ENCODE data around the gene OR2B3.
A peak's percentile ranks its signal among the peaks of the same experiment; 100 is the strongest.

OR2B3 gene

DNA sequence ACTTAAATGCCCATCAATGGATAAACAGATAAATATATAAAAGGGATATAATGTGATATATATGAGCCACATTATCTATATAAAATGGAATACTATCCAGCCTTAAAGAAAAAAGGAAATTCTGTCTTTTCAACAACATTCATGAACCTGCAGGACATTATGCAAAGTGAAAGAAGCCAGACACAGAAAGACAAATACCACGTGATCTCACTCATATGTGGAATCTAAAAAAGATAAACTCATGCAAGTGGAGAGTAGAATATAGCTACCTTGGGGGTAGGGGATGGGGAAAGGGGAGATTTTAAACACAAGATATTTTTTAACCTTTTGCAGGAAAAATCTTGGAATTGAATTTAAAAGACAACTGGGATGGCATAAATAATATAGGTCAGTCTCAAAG, 10.7 kb upstream of the OR2B3 start:
- H3K27ac ChIP-seq, result no peak overlapping the region
- TF ChIP-seq, protein P1, sequence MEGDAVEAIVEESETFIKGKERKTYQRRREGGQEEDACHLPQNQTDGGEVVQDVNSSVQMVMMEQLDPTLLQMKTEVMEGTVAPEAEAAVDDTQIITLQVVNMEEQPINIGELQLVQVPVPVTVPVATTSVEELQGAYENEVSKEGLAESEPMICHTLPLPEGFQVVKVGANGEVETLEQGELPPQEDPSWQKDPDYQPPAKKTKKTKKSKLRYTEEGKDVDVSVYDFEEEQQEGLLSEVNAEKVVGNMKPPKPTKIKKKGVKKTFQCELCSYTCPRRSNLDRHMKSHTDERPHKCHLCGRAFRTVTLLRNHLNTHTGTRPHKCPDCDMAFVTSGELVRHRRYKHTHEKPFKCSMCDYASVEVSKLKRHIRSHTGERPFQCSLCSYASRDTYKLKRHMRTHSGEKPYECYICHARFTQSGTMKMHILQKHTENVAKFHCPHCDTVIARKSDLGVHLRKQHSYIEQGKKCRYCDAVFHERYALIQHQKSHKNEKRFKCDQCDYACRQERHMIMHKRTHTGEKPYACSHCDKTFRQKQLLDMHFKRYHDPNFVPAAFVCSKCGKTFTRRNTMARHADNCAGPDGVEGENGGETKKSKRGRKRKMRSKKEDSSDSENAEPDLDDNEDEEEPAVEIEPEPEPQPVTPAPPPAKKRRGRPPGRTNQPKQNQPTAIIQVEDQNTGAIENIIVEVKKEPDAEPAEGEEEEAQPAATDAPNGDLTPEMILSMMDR (conservative IDR thresholded peaks at IDR 0.05), result no peak

DNA sequence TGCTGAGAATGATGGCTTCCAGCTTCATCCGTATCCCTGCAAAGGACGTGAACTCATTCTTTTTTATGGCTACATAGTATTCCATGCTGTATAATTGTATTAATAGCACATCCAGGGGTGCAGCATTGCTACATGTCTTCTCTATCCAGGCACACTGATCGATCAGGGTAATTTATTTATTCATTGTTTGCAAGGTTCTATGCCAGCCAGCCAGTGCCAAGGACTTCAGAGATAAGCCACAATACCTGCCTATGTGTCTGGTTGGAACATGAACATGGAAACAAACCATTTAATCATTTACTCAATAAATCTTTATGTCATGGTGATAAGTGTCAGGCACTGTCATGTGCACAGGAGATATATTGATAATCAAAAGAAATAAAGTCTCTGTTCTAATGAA, 5.8 kb upstream of the OR2B3 start:
- TF ChIP-seq, protein P1 (conservative IDR thresholded peaks at IDR 0.05), result no peak
- H3K27ac ChIP-seq, result no peak overlapping the region

DNA sequence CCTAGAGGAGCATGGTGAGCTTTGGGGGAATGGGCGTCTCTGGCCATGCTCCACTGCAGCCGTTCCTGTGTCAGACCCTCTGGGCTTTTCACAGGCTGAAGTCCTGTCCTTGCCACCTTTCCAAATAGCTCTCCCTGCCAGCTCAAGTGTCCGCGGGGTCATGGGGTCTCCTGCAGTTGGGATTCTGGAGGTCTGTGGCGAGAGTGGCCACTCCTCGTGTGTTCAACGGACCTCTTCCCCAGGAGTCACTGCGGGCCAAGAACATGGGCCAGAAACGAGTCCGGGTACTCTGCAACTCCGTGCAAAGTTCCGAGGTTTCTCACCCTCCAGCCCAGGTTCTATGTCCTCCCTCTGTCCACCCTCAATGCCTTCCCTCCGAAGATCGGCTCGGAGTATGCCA, 4.7 kb downstream of the OR2B3 start:
- no peak overlapping the region for H3K27ac ChIP-seq
- TF ChIP-seq, protein P1 (conservative IDR thresholded peaks at IDR 0.05), result no peak

DNA sequence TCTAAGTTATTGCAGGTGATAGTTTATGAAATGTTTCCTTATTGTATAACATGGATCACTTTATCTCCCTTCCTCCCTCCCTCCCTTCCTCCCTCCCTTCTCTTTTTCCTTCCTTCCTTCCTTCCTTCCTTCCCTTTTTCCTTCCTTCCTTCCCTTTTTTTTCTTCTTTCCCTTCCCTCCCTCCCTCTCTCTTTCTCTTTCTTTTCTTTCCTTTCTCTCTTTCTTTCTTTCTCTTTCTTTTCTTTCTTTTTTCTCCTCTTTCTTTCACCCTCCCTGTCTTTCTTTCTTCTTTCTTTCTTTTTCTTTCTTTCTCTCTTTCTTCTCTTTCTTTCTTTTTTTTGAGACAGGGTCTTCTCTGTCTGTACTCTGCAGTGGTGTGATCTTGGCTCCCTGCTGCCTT, 5.8 kb downstream of the OR2B3 start:
- TF ChIP-seq, protein P1 (conservative IDR thresholded peaks at IDR 0.05), result no peak

DNA sequence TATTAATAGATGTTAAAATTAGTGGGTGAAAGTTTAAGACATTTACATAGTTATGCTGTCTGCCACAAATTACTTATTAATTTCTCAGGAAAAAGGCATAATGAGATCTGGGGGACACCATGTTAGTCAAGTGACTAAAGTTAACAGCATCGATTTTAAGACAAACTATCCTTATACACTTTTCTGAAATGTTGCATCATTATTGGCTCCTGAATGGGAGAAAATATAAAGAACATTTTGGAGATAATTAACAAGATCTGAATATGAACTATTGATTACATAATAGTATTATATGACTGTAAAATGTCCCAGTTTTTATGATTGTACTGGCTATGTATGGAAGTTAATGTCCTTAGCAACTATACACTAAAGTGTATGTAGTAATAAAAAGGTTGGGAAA, 7.9 kb downstream of the OR2B3 start:
- no peak overlapping the region for H3K27ac ChIP-seq
- TF ChIP-seq, protein P1 (conservative IDR thresholded peaks at IDR 0.05), result no peak

More for the DNA sequence above, 5.8 kb downstream of the OR2B3 start:
- no peak overlapping the region for H3K27ac ChIP-seq

DNA sequence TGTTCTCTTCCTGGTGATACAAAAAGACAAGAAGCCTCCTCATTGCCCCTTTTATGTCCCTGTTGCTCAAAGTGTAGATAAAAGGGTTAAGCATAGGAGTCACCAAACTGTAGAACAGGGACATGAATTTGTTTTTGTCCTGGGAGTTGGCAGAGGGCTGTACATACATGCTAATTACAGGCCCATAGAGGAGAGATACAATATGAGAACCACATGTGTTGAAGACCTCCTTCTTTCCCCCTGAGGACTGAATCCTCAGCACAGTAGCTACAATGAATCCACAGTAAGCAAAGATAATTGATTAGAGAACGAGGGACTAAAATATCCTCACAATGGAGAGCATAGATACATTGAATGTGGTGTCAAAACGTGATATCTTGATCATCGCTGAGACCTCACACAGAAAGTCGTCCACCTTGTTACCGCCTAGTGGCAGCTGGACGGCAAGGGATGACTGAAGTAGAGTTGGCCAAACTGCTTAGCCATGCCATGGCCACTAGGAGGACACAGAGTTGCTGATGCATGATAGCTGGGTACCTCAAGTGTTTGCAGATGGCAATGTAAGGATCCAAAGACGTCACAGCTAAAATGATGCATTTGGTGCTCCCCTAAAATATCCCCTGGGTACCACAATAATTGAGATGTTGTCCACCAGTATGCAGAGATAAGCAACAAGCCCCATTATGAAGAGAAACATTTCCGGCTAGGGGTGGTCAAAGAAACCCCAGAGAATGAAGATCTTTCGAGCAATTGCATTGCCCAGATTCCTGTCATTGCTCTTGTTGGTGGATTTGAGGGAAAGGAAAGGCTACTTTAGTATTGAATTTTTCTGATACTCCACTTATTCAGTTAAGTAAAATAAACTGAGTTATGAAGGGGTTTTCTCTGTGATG, 15.0 kb downstream of the OR2B3 start:
- TF ChIP-seq, protein P1 (conservative IDR thresholded peaks at IDR 0.05), result peak; percentile 82
- no peak overlapping the region for H3K27ac ChIP-seq

DNA sequence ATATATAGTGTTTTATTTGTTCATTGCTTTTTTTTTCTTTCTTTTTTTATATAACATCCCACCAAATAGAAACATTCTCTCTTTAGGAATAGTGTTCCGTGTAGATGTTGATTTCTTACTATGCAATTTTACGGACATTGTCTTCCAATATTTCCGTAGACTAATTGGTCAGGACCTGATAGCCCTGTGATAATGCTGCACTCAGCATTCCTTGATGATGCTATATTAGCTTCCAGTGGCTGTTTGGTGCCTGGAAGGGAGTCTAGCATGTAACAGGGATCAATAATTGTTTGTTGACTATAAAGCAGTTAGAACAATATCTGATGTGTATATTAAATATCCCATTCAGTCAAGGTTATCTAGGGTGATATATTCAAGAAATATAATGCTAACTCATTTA, 35.4 kb downstream of the OR2B3 start:
- H3K27ac ChIP-seq, result no peak overlapping the region
- TF ChIP-seq, protein P1 (conservative IDR thresholded peaks at IDR 0.05), result no peak
